Measurements from ENCODE around the gene SIVA1. TPM values are rescaled to one million over a fixed set of nuclear protein-coding genes. Genes with fewer than 3 reads are reported as not detected.
"Not testable (repeated sequence)": the region's sequence is repeated elsewhere in the genome, so short reads cannot be mapped to it uniquely, and the experiment has no call there.

Gene SIVA1
- total and polyA plus RNA-seq, 9 donors, result 2.4 to 385 (median 91.6) TPM

- intact Hi-C loops (cut with DNase I), result no loop called here
- DNase-seq, result no peak
- Histone ChIP-seq H3K9me3 (no peaks in the 10 kb centered on the region), H3K27me3 (no peaks in the 10 kb centered on the region), H3K27ac (no peak overlapping the region), H3K4me3 (no peak overlapping the region), H3K4me1 (ENCODE audit: insufficient read depth) (no peaks in the 10 kb centered on the region), H3K36me3 (no peaks in the 10 kb centered on the region)
- no peak for TF ChIP-seq CTCF (IDR thresholded peaks at IDR 0.05)
- no peak for TF ChIP-seq POLR2A (IDR thresholded peaks at IDR 0.05)
- TF ChIP-seq EP300 (IDR thresholded peaks at IDR 0.05), result no peak
- 75 to 82% (median 79%) methylated on average over 13 of the region's 13 CpGs for WGBS, 3 donors
Observed at GRCh38 chr14:104746071-104746545, 6.8 kb upstream of the SIVA1 start.

- TF ChIP-seq POLR2A (IDR thresholded peaks at IDR 0.05), result no peak
- H3K36me3 ChIP-seq, result no peaks in the 10 kb centered on the region
- no peak overlapping the region for H3K27ac ChIP-seq
- WGBS, 3 donors, result 66 to 75% (median 69%) methylated on average over 7 of the region's 7 CpGs
- no peaks in the 10 kb centered on the region for H3K9me3 ChIP-seq
- no peak for DNase-seq
- intact Hi-C loops (cut with DNase I), result no loop called here
- no peak overlapping the region for H3K4me3 ChIP-seq
- peaks cover 2% of the 10 kb centered on the region for H3K4me1 ChIP-seq (ENCODE audit: insufficient read depth)
- H3K27me3 ChIP-seq, result no peaks in the 10 kb centered on the region
Observed at GRCh38 chr14:104746934-104747481, 5.9 kb upstream of the SIVA1 start.

GRCh38 chr14:104747876-104748275, 5.1 kb upstream of the SIVA1 start:
- Histone ChIP-seq H3K27ac (no peak overlapping the region), H3K4me3 (no peak overlapping the region), H3K4me1 (ENCODE audit: insufficient read depth) (peaks cover 4% of the 10 kb centered on the region), H3K36me3 (no peaks in the 10 kb centered on the region), H3K9me3 (no peaks in the 10 kb centered on the region), H3K27me3 (no peaks in the 10 kb centered on the region)
- TF ChIP-seq EP300 (IDR thresholded peaks at IDR 0.05) (no peak), CTCF (IDR thresholded peaks at IDR 0.05) (no peak), POLR2A (IDR thresholded peaks at IDR 0.05) (no peak)
- WGBS, 3 donors, result 82 to 91% (median 87%) methylated on average over 9 of the region's 9 CpGs
- DNase-seq, result no peak
- intact Hi-C loops (cut with DNase I), result no loop called here

GRCh38 chr14:104749111-104749649, 3.8 kb upstream of the SIVA1 start:
- TF ChIP-seq CTCF (IDR thresholded peaks at IDR 0.05) (no peak), POLR2A (IDR thresholded peaks at IDR 0.05) (no peak), EP300 (IDR thresholded peaks at IDR 0.05) (no peak)
- WGBS, 3 donors, result 51 to 62% (median 54%) methylated on average over 11 of the region's 11 CpGs
- Histone ChIP-seq H3K27me3 (no peaks in the 10 kb centered on the region), H3K4me1 (ENCODE audit: insufficient read depth) (peaks cover 8% of the 10 kb centered on the region), H3K9me3 (no peaks in the 10 kb centered on the region), H3K36me3 (no peaks in the 10 kb centered on the region), H3K27ac (no peak overlapping the region), H3K4me3 (no peak overlapping the region)
- intact Hi-C loops (cut with DNase I), result no loop called here
- no peak for DNase-seq

GRCh38 chr14:104750056-104750752, 2.7 kb upstream of the SIVA1 start:
- intact Hi-C loops (cut with DNase I), result no loop called here
- DNase-seq, result no peak
- Histone ChIP-seq H3K4me1 (ENCODE audit: insufficient read depth) (peaks cover 13% of the 10 kb centered on the region), H3K4me3 (no peak overlapping the region), H3K9me3 (no peaks in the 10 kb centered on the region), H3K36me3 (no peaks in the 10 kb centered on the region), H3K27me3 (no peaks in the 10 kb centered on the region), H3K27ac (no peak overlapping the region)
- 66 to 70% (median 68%) methylated on average over 12 of the region's 12 CpGs for WGBS, 3 donors
- no peak for TF ChIP-seq POLR2A (IDR thresholded peaks at IDR 0.05)
- no peak for TF ChIP-seq CTCF (IDR thresholded peaks at IDR 0.05)

- H3K36me3 ChIP-seq; H3K27ac ChIP-seq; H3K9me3 ChIP-seq; DNase-seq; H3K27me3 ChIP-seq; H3K4me3 ChIP-seq; intact Hi-C loops (cut with DNase I): not testable (repeated sequence)
- WGBS, 3 donors, result 79 to 84% (median 83%) methylated on average over 5 of the region's 5 CpGs
- H3K4me1 ChIP-seq (ENCODE audit: insufficient read depth), result peaks cover 13% of the 10 kb centered on the region
Observed at GRCh38 chr14:104750753-104751057, 2.2 kb upstream of the SIVA1 start.
